ENCODE measurements around the gene TRIM33. TPM values are rescaled to one million over a fixed set of nuclear protein-coding genes. Genes with fewer than 3 reads are reported as not detected.

Gene TRIM33
- total and polyA plus RNA-seq, 2 experiments from 2014 or later, result 27.5 to 41.1 TPM

- H3K4me1 ChIP-seq (ENCODE audit: insufficient read depth), result no peaks in the 10 kb centered on the region
- H3K36me3 ChIP-seq (replicated peaks; ENCODE audit: insufficient read depth, low read depth), result no peaks in the 10 kb centered on the region
- H2AFZ ChIP-seq, result no peak overlapping the region
- no peaks in the 10 kb centered on the region for H4K20me1 ChIP-seq (ENCODE audit: insufficient read depth, poor library complexity, severe bottlenecking)
- no peak overlapping the region for H3K4me2 ChIP-seq
- no peaks in the 10 kb centered on the region for H3K79me2 ChIP-seq
- TF ChIP-seq EZH2phosphoT487 (IDR thresholded peaks at IDR 0.05; ENCODE audit: low read depth, severe bottlenecking, unreplicated experiment) (no peak), EZH2 (IDR thresholded peaks at IDR 0.05; ENCODE audit: borderline replicate concordance) (no peak), CTCF (IDR thresholded peaks at IDR 0.05; ENCODE audit: poor library complexity) (no peak)
- H3K27me3 ChIP-seq, result no peaks in the 10 kb centered on the region
- DNase-seq (ENCODE audit: low spot score), result no peak
- H3K4me3 ChIP-seq, result no peak overlapping the region
- no peaks in the 10 kb centered on the region for H3K9me3 ChIP-seq (ENCODE audit: low read depth)
- H3K27ac ChIP-seq, result no peak overlapping the region
- H3K9me2 ChIP-seq (replicated peaks; ENCODE audit: insufficient read depth), result no peaks in the 10 kb centered on the region
- 97% methylated on average over 3 of the region's 3 CpGs for WGBS (ENCODE audit: low lambda C conversion rate, missing lambda C conversion rate)
These were observed 155.8 kb downstream of the TRIM33 start for GRCh38 chr1:114355240-114355639.

DNA sequence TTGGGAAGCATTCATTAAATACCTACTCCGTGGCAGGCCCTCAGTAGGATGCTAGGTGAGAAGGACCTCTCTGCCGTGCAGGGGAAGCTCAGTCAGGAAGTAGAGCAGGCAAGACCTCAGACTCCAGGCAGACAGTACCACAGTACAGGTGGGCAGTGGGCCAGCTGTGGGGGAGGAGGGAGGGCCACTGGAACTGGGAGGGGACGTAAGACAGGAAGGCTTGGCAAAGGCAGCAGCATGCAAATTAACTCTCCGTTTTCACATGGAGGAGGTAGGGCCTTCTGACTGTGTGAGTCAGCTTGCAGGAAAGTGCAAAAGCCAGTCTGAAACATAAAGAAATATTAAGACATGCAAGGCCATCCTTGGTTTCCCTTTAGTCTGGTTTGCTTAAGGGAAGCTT is 157.7 kb downstream of the TRIM33 start:
- TF ChIP-seq EZH2 (IDR thresholded peaks at IDR 0.05; ENCODE audit: borderline replicate concordance), result no peak
- TF ChIP-seq CTCF (IDR thresholded peaks at IDR 0.05; ENCODE audit: poor library complexity), result no peak
- TF ChIP-seq EZH2phosphoT487 (IDR thresholded peaks at IDR 0.05; ENCODE audit: low read depth, severe bottlenecking, unreplicated experiment), result no peak
- Histone ChIP-seq H3K27ac (no peak overlapping the region), H3K79me2 (no peaks in the 10 kb centered on the region), H3K4me2 (no peak overlapping the region), H3K4me1 (ENCODE audit: insufficient read depth) (no peaks in the 10 kb centered on the region), H3K36me3 (replicated peaks; ENCODE audit: insufficient read depth, low read depth) (no peaks in the 10 kb centered on the region), H3K9me3 (ENCODE audit: low read depth) (no peaks in the 10 kb centered on the region), H2AFZ (no peak overlapping the region), H3K4me3 (no peak overlapping the region), H4K20me1 (ENCODE audit: insufficient read depth, poor library complexity, severe bottlenecking) (no peaks in the 10 kb centered on the region), H3K27me3 (no peaks in the 10 kb centered on the region), H3K9me2 (replicated peaks; ENCODE audit: insufficient read depth) (no peaks in the 10 kb centered on the region)
- WGBS (ENCODE audit: low lambda C conversion rate, missing lambda C conversion rate), result 46% methylated on average over 4 of the region's 4 CpGs
- peak; percentile 64 for DNase-seq (ENCODE audit: low spot score)

DNA sequence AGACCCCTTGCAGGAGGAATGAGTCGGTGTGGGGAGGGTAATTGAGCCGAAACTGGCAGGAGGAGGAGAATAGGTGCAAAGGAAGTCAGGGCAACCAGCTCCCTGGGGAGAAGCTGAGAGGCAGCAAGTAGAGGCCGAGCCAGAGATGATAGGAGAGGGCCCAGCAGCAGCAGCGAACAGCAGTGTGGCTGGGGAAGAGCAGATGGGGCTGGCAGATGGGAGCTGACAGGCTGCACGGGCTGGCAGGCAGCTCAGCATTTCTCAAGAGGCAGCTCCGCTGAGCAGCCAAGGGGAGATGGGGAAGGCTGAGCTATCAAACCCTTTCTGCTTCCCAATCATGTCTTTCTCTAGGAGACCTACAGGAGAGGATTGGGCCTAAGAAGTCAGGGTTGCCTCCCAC is 158.2 kb downstream of the TRIM33 start:
- H3K27ac ChIP-seq, result no peak overlapping the region
- H3K9me2 ChIP-seq (replicated peaks; ENCODE audit: insufficient read depth), result no peaks in the 10 kb centered on the region
- H3K4me1 ChIP-seq (ENCODE audit: insufficient read depth), result no peaks in the 10 kb centered on the region
- no peaks in the 10 kb centered on the region for H4K20me1 ChIP-seq (ENCODE audit: insufficient read depth, poor library complexity, severe bottlenecking)
- no peaks in the 10 kb centered on the region for H3K79me2 ChIP-seq
- H2AFZ ChIP-seq, result no peak overlapping the region
- H3K9me3 ChIP-seq (ENCODE audit: low read depth), result no peaks in the 10 kb centered on the region
- TF ChIP-seq EZH2 (IDR thresholded peaks at IDR 0.05; ENCODE audit: borderline replicate concordance) (no peak), CTCF (IDR thresholded peaks at IDR 0.05; ENCODE audit: poor library complexity) (no peak), EZH2phosphoT487 (IDR thresholded peaks at IDR 0.05; ENCODE audit: low read depth, severe bottlenecking, unreplicated experiment) (no peak)
- H3K36me3 ChIP-seq (replicated peaks; ENCODE audit: insufficient read depth, low read depth), result no peaks in the 10 kb centered on the region
- no peak overlapping the region for H3K4me3 ChIP-seq
- no peak overlapping the region for H3K4me2 ChIP-seq
- WGBS (ENCODE audit: low lambda C conversion rate, missing lambda C conversion rate), result 78% methylated on average over 6 of the region's 6 CpGs
- no peak for DNase-seq (ENCODE audit: low spot score)
- H3K27me3 ChIP-seq, result no peaks in the 10 kb centered on the region
